ENCODE data around the gene NPIPA3. TPM values are rescaled to one million over a fixed set of nuclear protein-coding genes. Genes with fewer than 3 reads are reported as not detected.
"Not testable (repeated sequence)": the region's sequence is repeated elsewhere in the genome, so short reads cannot be mapped to it uniquely, and the experiment has no call there.

NPIPA3 gene
- total and polyA plus RNA-seq, 2 of the 8 experiments (the other 6 are each of a cell fraction or from before 2014, with no cell fraction given): 0.88 to 10.5 TPM

DNA sequence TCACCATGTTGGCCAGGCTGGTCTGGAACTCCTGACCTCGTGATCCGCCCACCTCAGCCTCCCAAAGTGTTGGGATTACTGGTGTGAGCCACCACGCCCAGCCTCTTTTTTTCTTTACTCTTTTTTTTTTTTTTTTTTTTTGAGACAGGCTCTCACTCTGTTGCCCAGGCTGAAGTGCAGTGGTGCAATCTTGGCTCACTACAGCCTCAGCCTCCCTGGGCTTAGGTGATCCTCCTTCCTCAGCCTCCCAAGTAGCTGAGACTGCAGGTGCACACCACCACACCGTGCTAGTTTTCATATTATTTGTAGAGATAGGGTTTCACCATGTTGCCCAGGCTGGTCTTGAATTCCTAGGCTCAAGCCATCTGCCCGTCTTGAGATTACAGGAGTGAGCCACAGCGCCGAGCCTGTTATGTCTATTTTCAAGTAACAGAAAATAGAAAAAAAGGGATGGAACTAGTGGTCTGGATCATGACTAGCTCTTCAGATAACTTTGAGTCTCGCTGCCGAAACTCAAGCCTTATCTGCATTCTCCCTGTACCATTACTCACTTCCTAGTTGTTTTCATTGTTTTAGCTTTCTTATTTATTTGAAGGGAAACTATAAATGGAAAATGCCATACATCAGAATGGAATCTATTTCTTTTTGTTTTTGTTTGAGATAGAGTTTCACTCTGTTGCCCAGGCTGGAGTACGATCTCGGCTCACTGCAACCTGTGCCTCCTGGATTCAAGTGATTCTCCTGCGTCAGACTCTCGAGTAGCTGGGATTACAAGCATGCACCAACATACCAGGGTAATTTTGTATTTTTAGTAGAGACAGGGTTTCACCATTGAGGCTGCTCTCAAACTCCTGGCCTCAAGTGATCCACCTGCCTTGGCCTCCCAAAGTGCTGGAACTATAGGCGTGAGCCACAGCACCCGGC is 17.1 kb upstream of the NPIPA3 start:
- H3K4me2 ChIP-seq (ENCODE audit: insufficient read depth in 1 of 2, low read depth in 2 of 2, low read length in 2 of 2); H3K4ac ChIP-seq (replicated peaks; ENCODE audit: insufficient read length, low read depth, low read length); FAIRE-seq; H4K20me1 ChIP-seq (replicated peaks in 1 of 2; ENCODE audit: control insufficient read depth in 1 of 2, insufficient read depth in 2 of 2, low read length in 2 of 2); H3K9ac ChIP-seq (replicated peaks in 1 of 4; ENCODE audit: extremely low read depth in 1 of 4, low read depth in 3 of 4, low read length in 3 of 4); H3K4me1 ChIP-seq (replicated peaks in 1 of 4; ENCODE audit: control insufficient read depth in 3 of 4, insufficient read depth in 4 of 4, low read length in 3 of 4); H2BK120ac ChIP-seq (replicated peaks; ENCODE audit: low read depth, low read length); H4K8ac ChIP-seq (ENCODE audit: extremely low read depth, insufficient read depth, low read length); H3K9me3 ChIP-seq (ENCODE audit: insufficient read depth in 2 of 2, low read depth in 1 of 2, low read length in 1 of 2); H2BK12ac ChIP-seq (ENCODE audit: low read depth, low read length); H3K27me3 ChIP-seq (replicated peaks in 1 of 4; ENCODE audit: control insufficient read depth in 3 of 4, extremely low read depth in 1 of 4, insufficient read depth in 3 of 4, low read length in 3 of 4); H3K56ac ChIP-seq (replicated peaks; ENCODE audit: insufficient read length, low read depth, low read length); H2BK20ac ChIP-seq (ENCODE audit: low read length); H3K23me2 ChIP-seq (ENCODE audit: low read depth, low read length); H3K14ac ChIP-seq (ENCODE audit: insufficient read length); H3K79me1 ChIP-seq (ENCODE audit: low read depth, low read length); POLR2A ChIA-PET (ENCODE audit: partially characterized antibody); H2AK5ac ChIP-seq (ENCODE audit: low read depth, low read length); H4K5ac ChIP-seq (ENCODE audit: insufficient read length, low read depth, low read length); H3K4me3 ChIP-seq (ENCODE audit: extremely low read depth in 1 of 4, insufficient read depth in 2 of 4, low read depth in 3 of 4, low read length in 4 of 4); H3K23ac ChIP-seq (ENCODE audit: insufficient read length); H2BK5ac ChIP-seq (ENCODE audit: low read depth, low read length); H4K91ac ChIP-seq (replicated peaks; ENCODE audit: insufficient read length, low read length); H3K27ac ChIP-seq (ENCODE audit: low read depth, low read length); H2AFZ ChIP-seq (ENCODE audit: low read length); H3K18ac ChIP-seq (ENCODE audit: extremely low read depth, low read length); H3K36me3 ChIP-seq (ENCODE audit: control insufficient read depth in 2 of 4, insufficient read depth in 4 of 4, low read length in 3 of 4); H3K79me2 ChIP-seq (ENCODE audit: control insufficient read depth in 1 of 2, insufficient read depth in 2 of 2, low read length in 2 of 2); H2BK15ac ChIP-seq (ENCODE audit: low read length); CTCF ChIA-PET (ENCODE audit: partially characterized antibody); DNase-seq (ENCODE audit: low read depth in 1 of 2, low spot score in 2 of 2): not testable (repeated sequence)
- 93% methylated on average over 15 of the region's 15 CpGs; no CpG with 5 or more reads in 1 of the 2 experiments for WGBS, 2 experiments (ENCODE audit: extremely low coverage in 1 of 2, insufficient coverage in 1 of 2, insufficient read length in 1 of 2, insufficient replicate concordance in 2 of 2, low coverage in 1 of 2, low lambda C conversion rate in 2 of 2, missing lambda C conversion rate in 1 of 2)

DNA sequence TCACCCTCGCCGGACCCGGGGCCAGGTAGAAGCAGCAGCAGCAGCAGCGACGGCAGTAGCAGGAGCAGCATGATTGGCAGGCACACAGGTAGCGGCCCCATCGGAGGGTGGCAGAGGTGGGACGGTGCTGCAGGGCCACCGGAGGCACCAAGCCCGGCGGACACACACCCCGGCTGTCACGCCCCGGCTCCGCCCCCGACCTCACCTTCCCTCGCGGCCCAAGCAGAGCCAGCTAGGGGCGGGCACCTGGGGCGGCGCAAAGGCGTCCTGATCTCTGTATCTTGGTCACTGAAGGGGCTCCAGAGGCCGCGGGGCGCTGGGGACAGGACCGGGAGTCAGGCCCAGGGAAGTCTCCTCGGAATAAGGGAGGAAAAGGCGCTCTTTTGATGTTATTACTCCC is 9.1 kb upstream of the NPIPA3 start, which contains the start of gene PLA2G10:
PLA2G10 (minus strand) TSS at position 180 of the 400 bp plus-strand sequence; CDS start at position 101, 79 bp downstream.
- H2BK5ac ChIP-seq (ENCODE audit: low read depth, low read length); H3K79me2 ChIP-seq (ENCODE audit: control insufficient read depth in 1 of 2, insufficient read depth in 2 of 2, low read length in 2 of 2); H3K9ac ChIP-seq (replicated peaks in 1 of 4; ENCODE audit: extremely low read depth in 1 of 4, low read depth in 3 of 4, low read length in 3 of 4); H2BK15ac ChIP-seq (ENCODE audit: low read length); H3K18ac ChIP-seq (ENCODE audit: extremely low read depth, low read length); H3K79me1 ChIP-seq (ENCODE audit: low read depth, low read length); H3K4me2 ChIP-seq (ENCODE audit: insufficient read depth in 1 of 2, low read depth in 2 of 2, low read length in 2 of 2); H3K23ac ChIP-seq (ENCODE audit: insufficient read length); H2BK20ac ChIP-seq (ENCODE audit: low read length); H3K27me3 ChIP-seq (replicated peaks in 1 of 4; ENCODE audit: control insufficient read depth in 3 of 4, extremely low read depth in 1 of 4, insufficient read depth in 3 of 4, low read length in 3 of 4); H3K14ac ChIP-seq (ENCODE audit: insufficient read length); H4K20me1 ChIP-seq (replicated peaks in 1 of 2; ENCODE audit: control insufficient read depth in 1 of 2, insufficient read depth in 2 of 2, low read length in 2 of 2); POLR2A ChIA-PET (ENCODE audit: partially characterized antibody); H3K27ac ChIP-seq (ENCODE audit: low read depth, low read length); H3K56ac ChIP-seq (replicated peaks; ENCODE audit: insufficient read length, low read depth, low read length); H4K5ac ChIP-seq (ENCODE audit: insufficient read length, low read depth, low read length); H2AFZ ChIP-seq (ENCODE audit: low read length); H2BK120ac ChIP-seq (replicated peaks; ENCODE audit: low read depth, low read length); H3K9me3 ChIP-seq (ENCODE audit: insufficient read depth in 2 of 2, low read depth in 1 of 2, low read length in 1 of 2); H4K91ac ChIP-seq (replicated peaks; ENCODE audit: insufficient read length, low read length); H2BK12ac ChIP-seq (ENCODE audit: low read depth, low read length); FAIRE-seq; H3K23me2 ChIP-seq (ENCODE audit: low read depth, low read length); DNase-seq (ENCODE audit: low read depth in 1 of 2, low spot score in 2 of 2); H2AK5ac ChIP-seq (ENCODE audit: low read depth, low read length); H3K36me3 ChIP-seq (ENCODE audit: control insufficient read depth in 2 of 4, insufficient read depth in 4 of 4, low read length in 3 of 4); H3K4me3 ChIP-seq (ENCODE audit: extremely low read depth in 1 of 4, insufficient read depth in 2 of 4, low read depth in 3 of 4, low read length in 4 of 4); H4K8ac ChIP-seq (ENCODE audit: extremely low read depth, insufficient read depth, low read length); H3K4me1 ChIP-seq (replicated peaks in 1 of 4; ENCODE audit: control insufficient read depth in 3 of 4, insufficient read depth in 4 of 4, low read length in 3 of 4); CTCF ChIA-PET (ENCODE audit: partially characterized antibody); H3K4ac ChIP-seq (replicated peaks; ENCODE audit: insufficient read length, low read depth, low read length): not testable (repeated sequence)
- WGBS, 2 experiments (ENCODE audit: extremely low coverage in 1 of 2, insufficient coverage in 1 of 2, insufficient read length in 1 of 2, insufficient replicate concordance in 2 of 2, low coverage in 1 of 2, low lambda C conversion rate in 2 of 2, missing lambda C conversion rate in 1 of 2): no CpG with 5 or more reads among the region's 28 CpGs

Measured in H1 (cell line).